Stimulated activated CD4-positive, alpha-beta T cell treated with anti-CD3 and anti-CD28 coated beads, Interleukin-4, amount 100 ng/mL, for 24 hours (primary cell): ENCODE results near the gene ASIC1.
"Not testable (repeated sequence)": the region's sequence is repeated elsewhere in the genome, so short reads cannot be mapped to it uniquely, and the experiment has no call there.

ENCODE experiments used
- DNase-seq: peaks from one replicate; pipeline ENCODE4 v3.0.0-alpha.2; 2020

Gene ASIC1

DNA sequence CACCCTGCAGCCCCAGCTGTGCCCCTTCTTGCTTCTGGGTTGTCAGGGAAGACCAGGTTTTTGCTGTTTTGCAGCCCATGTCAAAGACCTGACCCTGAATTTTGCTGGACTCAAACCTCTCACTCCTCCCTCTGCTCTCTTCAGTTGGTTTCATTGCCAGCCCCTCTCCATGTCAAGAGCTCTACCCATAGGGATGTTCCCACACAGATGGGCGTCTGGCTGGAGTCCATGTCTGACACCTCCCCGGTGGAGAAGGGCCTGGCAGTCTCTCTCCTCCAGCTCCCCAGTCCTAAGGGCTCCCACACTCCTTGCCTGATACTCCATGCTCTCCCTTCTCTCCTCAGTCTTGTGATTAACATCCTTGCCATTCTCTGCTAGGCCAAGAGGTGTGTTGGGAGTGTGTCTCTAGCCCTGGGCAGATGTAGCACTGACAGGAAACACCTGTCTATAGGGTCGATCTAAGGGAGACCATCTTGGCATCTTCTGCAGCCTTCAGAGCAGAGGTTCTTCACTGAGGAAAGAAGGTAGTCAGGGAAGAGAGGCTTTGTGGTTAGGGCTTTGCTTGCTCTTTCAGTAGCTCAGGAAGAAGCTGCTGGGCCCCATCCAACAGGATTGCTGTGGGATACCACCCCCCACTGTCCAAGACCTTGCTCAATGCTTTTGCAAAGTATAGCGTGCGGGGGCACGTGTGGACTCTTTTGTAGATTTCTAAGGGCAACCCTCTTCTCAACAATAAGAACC is 4.7 kb downstream of the ASIC1 start:
- DNase-seq, result no peak

DNA sequence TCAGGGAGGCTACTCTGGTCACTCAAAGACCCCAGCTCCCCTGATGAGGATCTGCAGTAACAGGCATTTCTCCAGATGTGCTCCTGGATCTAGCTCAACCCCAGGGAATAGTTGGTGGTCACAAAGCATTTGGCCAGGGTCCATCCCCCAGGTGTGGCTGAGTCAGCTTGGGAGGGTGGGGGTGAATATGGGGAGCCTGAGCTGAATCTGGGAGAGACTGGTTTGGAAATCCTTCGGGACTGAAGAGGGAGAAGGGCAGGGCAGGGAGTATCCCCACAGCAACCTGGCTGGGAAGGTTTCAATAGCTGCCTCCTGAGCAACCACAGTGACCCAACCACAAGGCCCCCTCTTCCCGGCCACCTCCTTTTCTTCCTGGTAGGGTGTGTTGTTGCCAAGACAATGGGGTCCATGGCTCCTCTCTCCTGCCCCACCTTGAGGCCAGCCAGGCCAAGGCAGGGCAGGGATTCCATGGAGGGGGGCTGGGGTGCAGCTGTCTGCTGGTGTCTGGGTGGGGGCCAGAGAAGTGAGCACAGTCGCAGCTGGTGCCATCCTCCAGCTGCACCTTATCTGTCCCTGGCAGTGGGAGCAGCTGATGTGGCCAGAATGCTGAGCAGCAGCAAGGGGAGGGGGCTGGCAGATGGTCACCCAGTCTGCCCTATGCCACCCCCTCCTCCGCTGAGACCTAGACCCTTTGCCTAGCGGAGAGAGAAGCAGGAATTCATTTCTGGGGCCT is 5.5 kb downstream of the ASIC1 start:
- DNase-seq, result no peak

GRCh38 chr12:50065726-50066310 is 8.4 kb downstream of the ASIC1 start:
- no peak for DNase-seq

GRCh38 chr12:50066402-50066801 is 9.0 kb downstream of the ASIC1 start:
- DNase-seq, result no peak

DNA sequence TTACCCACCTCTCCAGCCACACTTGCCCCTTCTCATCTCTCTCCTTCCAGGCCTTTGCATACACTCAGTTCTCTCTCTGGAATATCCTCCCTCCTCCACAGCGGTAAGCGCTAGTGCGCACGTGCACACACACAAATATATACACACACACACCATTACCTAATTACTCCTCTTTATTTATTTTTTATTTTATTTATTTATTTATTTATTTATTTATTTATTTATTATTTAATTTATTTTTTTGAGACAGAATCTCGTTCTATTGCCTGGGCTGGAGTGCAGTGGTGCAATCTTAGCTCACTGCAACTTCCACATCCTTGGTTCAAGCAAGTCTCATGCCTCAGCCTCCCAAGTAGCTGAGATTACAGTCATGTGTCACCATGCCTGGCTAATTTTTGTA is 11.7 kb downstream of the ASIC1 start:
- no peak for DNase-seq

- DNase-seq, result no peak
Observed at GRCh38 chr12:50069539-50069938, 12.1 kb downstream of the ASIC1 start.

DNA sequence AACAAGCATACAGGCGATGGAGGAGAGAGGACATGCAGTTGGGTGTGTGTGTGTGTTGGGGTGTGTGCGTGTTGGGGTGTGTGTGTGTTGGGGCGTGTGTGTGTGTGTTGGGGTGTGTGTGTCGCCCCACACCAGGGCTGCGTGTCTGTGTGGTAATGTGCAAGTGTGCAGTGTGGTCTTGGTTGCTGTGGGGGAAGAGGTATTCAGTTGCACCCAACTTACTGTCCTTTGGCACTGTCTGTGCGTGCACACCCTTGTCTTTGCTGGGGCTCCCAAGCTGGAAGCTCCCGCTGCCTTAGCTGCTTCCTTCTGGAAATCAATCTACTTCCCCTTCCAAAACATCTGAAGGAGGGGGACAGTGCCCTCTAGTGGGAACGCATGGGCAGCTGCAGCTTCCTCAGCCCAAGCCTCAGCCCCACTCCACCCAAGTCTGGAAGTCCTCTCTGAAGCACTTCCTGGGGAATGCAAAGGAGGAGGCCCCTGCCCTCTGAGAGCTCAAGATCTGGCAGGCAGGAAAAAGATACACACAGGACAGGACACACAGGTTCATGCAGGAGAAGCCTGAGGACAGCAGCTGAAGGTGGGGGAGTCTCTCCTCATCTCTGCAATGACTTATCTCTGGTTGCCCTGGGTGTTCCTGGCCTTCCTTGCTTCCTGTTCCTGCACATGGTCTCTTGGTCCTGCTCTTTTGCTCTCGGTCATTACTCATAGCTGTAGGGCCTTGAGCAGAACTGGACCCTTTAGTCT is 13.1 kb downstream of the ASIC1 start:
- peak; percentile 73 for DNase-seq

DNA sequence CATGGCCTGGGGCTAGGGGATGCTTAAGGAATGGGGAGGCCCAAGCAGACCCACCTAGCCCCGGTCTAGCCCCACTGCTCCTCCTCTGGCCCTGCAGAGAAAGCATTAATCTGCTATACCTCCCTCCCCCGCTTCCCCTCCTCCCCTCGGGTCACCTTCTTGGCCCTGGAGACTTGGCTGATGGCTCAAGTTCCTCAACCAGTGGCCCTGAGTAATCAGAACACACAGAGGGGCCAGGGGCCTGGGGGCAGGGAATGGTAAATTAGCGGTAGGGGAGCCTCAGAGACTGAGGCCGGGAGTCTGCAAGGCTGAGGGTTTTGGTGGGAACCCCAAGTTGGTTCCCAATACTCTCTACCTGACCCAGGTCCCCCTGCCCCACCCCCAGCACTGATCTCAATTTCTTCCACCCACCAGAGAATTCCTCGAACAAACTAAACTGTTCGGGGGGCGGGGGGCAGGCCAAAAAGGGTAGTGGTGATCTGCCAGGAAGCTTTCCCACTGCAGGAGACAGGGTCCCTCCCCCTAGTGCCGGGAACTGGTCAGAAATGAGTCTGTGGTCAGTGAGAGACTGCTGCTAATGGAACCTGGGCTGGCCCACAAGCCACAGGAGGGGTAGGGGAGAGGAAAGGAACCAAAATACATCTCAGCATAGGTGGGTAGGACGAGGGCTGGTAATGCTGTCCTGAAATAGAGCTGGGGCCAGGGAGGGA is 15.0 kb downstream of the ASIC1 start:
- DNase-seq, result no peak

- DNase-seq, result no peak
Observed at GRCh38 chr12:50073206-50073605, 15.8 kb downstream of the ASIC1 start.

DNA sequence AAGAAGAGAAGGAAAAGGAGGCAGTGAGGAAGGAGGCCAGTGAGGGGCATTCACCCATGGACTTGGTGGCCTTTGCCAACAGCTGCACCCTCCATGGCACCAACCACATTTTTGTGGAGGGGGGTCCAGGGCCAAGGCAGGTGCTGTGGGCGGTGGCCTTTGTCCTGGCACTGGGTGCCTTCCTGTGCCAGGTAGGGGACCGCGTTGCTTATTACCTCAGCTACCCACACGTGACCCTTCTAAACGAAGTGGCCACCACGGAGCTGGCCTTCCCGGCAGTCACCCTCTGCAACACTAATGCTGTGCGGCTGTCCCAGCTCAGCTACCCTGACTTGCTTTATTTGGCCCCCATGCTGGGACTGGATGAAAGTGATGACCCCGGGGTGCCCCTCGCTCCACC is 16.3 kb downstream of the ASIC1 start:
- DNase-seq, result no peak

DNA sequence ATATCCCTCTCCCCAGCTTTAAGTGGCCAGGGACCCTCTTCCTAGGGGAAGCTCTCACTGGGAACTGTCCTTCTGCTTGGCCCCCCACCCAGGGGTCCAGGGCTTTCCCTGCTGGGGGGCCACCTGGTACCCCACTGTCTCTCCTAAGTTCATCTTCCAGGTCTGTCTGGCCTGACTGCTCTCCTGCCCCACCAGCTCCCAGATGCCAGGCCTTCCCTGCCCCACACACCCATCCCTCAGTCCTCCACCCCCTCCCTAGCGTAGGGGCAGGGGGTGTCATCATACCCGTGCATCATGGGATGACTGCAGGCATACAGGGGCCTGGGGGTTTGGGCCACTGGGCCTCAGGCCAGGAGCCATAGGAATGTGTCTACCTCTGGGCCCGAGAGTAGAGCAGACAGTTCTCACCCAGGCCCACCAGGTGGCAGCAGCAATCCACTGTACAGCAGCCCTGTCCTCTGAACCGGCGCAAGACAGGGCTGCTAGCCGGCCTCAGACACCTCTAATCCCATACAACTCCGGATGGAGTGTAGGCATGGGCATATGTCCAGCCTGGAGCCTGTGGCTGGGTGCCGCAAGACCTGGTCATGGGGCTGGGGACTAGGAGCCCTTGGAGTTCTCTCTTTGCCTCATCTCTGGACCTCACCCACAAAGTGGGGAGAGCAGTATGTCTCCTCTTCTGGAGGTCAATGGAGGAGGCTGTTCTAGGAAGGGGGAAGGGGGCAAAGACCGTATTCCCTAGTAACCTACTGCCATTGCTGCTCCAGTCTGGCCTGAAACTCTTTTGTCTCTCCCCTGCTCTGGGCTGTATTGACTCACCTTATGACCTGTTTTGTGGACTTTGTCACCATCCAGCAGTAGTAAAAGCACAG is 17.8 kb downstream of the ASIC1 start:
- peak; percentile 86 for DNase-seq

- no peak for DNase-seq
Observed at GRCh38 chr12:50075808-50076170, 18.4 kb downstream of the ASIC1 start.

DNA sequence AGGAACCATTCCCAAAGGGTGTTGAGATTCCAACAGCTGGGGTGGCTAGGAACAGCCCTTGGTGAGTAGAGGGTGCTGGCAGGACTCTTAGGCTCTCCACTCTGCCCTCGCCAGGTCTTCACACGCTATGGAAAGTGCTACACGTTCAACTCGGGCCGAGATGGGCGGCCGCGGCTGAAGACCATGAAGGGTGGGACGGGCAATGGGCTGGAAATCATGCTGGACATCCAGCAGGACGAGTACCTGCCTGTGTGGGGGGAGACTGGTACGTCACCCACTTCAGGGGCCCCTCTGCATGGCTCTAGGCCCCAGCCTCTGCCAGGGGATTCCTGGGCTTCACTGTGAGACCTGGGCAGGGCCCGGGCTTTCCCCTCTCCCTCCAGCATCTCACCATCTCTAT is 19.7 kb downstream of the ASIC1 start:
- no peak for DNase-seq

- no peak for DNase-seq
Observed at GRCh38 chr12:50078281-50078680, 20.9 kb downstream of the ASIC1 start.

DNA sequence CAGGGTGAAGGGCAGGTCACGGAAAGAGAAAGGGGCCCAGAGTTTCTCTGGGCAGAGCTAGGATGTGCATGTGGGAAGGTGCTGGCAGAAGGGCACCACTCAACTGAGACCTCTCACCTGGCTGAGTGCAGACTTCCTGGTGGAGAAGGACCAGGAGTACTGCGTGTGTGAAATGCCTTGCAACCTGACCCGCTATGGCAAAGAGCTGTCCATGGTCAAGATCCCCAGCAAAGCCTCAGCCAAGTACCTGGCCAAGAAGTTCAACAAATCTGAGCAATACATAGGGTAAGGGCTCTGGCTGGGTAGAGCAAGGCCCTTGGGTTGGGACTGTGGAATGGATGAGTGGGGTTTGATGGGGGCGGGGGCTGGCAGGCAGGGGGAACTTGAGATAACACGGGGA is 22.4 kb downstream of the ASIC1 start:
- DNase-seq, result no peak

- no peak for DNase-seq
Observed at GRCh38 chr12:50081096-50081808, 23.9 kb downstream of the ASIC1 start.

- no peak for DNase-seq
Observed at GRCh38 chr12:50082644-50083043, 25.2 kb downstream of the ASIC1 start.

DNA sequence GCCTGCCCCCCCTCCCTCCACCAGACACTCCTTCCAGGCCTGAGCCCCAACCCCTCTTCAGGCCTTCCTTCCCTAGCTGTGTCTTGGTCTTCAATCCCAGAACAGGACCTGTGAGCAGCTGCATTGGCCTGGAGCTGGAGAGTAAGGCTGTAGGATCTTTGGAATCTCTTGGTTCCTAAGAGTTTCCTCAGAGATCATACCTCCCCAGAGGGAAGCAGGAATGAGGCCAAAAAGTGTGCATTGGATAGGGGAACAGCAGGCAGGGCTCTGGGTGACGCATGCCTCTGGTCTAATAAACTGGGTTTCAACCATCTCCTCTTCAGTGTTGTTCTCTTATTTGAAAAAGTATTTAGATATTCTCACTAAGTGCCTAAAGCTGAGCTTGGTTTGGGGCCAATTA is 25.9 kb downstream of the ASIC1 start:
- DNase-seq, result no peak

DNA sequence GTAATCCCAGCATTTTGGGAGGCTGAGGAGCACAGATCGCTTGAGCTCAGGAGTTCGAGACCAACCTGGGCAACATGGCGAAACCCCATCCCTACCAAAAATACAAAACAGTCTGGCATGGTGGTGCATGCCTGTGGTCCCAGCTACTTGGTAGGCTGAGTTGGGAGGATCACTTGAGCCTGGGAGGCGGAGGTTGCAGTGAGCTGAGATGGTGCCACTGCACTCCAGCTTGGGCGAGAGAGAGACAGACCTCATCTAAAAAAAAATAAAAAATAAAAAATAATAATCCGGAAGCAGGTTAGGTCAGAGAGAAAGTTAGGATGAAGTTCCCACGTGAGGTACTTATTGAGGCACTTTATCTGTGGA is 27.0 kb downstream of the ASIC1 start:
- not testable (repeated sequence) for DNase-seq

- peak; percentile 88 for DNase-seq
Observed at GRCh38 chr12:50084775-50085614, 27.6 kb downstream of the ASIC1 start, which contains the start of gene SMARCD1. SMARCD1 (plus strand) TSS chr12:50085342; CDS start chr12:50085370, 28 bp downstream.
